OCI-LY7 (cell line): ENCODE measurements around the gene DLGAP1. TPM values are rescaled to one million over a fixed set of nuclear protein-coding genes. Genes with fewer than 3 reads are reported as not detected.
A peak's percentile ranks its signal among the peaks of the same experiment; 100 is the strongest.

Experiments
- BruUV-seq: library from RNA; stranded (reverse); fragments of 400-500 nt; replicated peaks from 2 replicates; lab custom pipeline; 2021; lab: Mats Ljungman, UMichigan
- CTCF ChIA-PET: fragments of 300-600 bp; sonication (Branson Sonifier 250); formaldehyde crosslinking; loops from one replicate; lab custom pipeline; 2022; ENCODE audit warnings: antibody characterized with exemption; ENCODE audit not compliant: unreplicated experiment; lab: Charles Lee
- POLR2A ChIA-PET: fragments of 300-600 bp; sonication (Branson Sonifier 250); formaldehyde crosslinking; loops from one replicate; lab custom pipeline; 2022; ENCODE audit warnings: antibody characterized with exemption; lab: Charles Lee
- DNase-seq: peaks from one replicate; pipeline ENCODE4 v3.0.0-alpha.2; 2015; ENCODE audit warnings: low spot score
- H2AFZ ChIP-seq: fragments of 200-600 bp; sonication (generic), shearing (Covaris generic); 2 replicates; pipeline ENCODE4 v1.6.1; 2014; ENCODE audit warnings: mild to moderate bottlenecking, antibody characterized with exemption, low read length, moderate library complexity
- H3K27ac ChIP-seq: fragments of 200-600 bp; sonication (generic); 2 replicates; pipeline ENCODE4 v1.5.1; 2014; ENCODE audit warnings: mixed run types, low read depth, mild to moderate bottlenecking, moderate library complexity, low read length, inconsistent platforms; ENCODE audit not compliant: poor library complexity, severe bottlenecking
- H3K36me3 ChIP-seq: fragments of 200-600 bp; sonication (generic); 2 replicates; pipeline ENCODE4 v1.6.1; 2014; ENCODE audit warnings: mild to moderate bottlenecking, antibody characterized with exemption, low read length, moderate library complexity, mixed read lengths; ENCODE audit not compliant: insufficient read depth
- H3K4me1 ChIP-seq: fragments of 200-600 bp; sonication (generic); 2 replicates; pipeline ENCODE4 v1.5.1; 2014; ENCODE audit warnings: mild to moderate bottlenecking, low read length; ENCODE audit not compliant: insufficient read depth, poor library complexity, severe bottlenecking
- H3K4me2 ChIP-seq: fragments of 200-600 bp; sonication (generic); 2 replicates; pipeline ENCODE4 v1.6.1; 2014; ENCODE audit warnings: mild to moderate bottlenecking, low read length
- H3K4me3 ChIP-seq: fragments of 200-600 bp; sonication (generic); 2 replicates; pipeline ENCODE4 v1.5.1; 2014; ENCODE audit warnings: mild to moderate bottlenecking, low read depth, low read length; ENCODE audit not compliant: poor library complexity, severe bottlenecking
- H3K79me2 ChIP-seq: fragments of 200-600 bp; sonication (generic); 2 replicates; pipeline ENCODE4 v1.6.1; 2016; ENCODE audit warnings: low read depth, mild to moderate bottlenecking, low read length, moderate library complexity, mixed read lengths; ENCODE audit not compliant: insufficient read depth
- H3K9me2 ChIP-seq: fragments of 200-600 bp; sonication (generic); 2 replicates; pipeline ENCODE4 v1.6.1; 2016; ENCODE audit warnings: mild to moderate bottlenecking, low read length, mixed read lengths; ENCODE audit not compliant: insufficient read depth
- H3K9me3 ChIP-seq: fragments of 200-600 bp; sonication (generic); 2 replicates; pipeline ENCODE4 v1.6.1; 2014; ENCODE audit warnings: mild to moderate bottlenecking, mixed run types, low read length, mixed read lengths
- H4K20me1 ChIP-seq: fragments of 200-600 bp; sonication (generic); 2 replicates; pipeline ENCODE4 v1.6.1; 2014; ENCODE audit warnings: mild to moderate bottlenecking, antibody characterized with exemption, low read length, moderate library complexity, mixed read lengths; ENCODE audit not compliant: insufficient read depth
- EZH2phosphoT487 ChIP-seq: fragments of 200-600 bp; sonication (generic); IDR thresholded peaks from 2 replicates; pipeline ENCODE4 v1.6.1; 2018; ENCODE audit warnings: low read depth, borderline replicate concordance, mild to moderate bottlenecking, mixed run types, antibody characterized with exemption, low read length, moderate library complexity, mixed read lengths
- intact Hi-C: fragments of 100-400 bp; cut with micrococcal nuclease; formaldehyde crosslinking; loops from one replicate; pipeline ENCODE4 v1.10.0; 2022; ENCODE audit not compliant: unreplicated experiment
- total RNA-seq, 2 experiments: library from RNA; depleted of rRNA in 1 of 2; stranded (reverse); fragments of >200 nt in 1 of 2; shearing (Covaris generic) in 1 of 2; gene quantifications; 2 replicates each; pipeline ENCODE4 v1.2.3, GENCODE V29; 2014 to 2022
- TF ChIP-seq, protein P1 (sequence below): fragments of 200-600 bp; sonication (generic); conservative IDR thresholded peaks from 2 replicates; pipeline ENCODE4 v1.5.1; 2014; ENCODE audit warnings: mild to moderate bottlenecking, antibody characterized with exemption, low read length, moderate library complexity, mixed read lengths

DLGAP1 gene
- total RNA-seq, 2 experiments from 2014 or later: 0.22 TPM; not detected in 1

GRCh38 chr18:3502650-3503049 is 952.5 kb downstream of the DLGAP1 start:
- Histone ChIP-seq H3K4me3 (no peak overlapping the region), H3K9me2 (no peaks in the 10 kb centered on the region), H3K27ac (no peak overlapping the region), H4K20me1 (no peaks in the 10 kb centered on the region), H3K36me3 (no peaks in the 10 kb centered on the region; the same call in 1 of the 2 replicates), H3K79me2 (peaks cover 24% of the 10 kb centered on the region), H3K4me1 (peaks cover 13% of the 10 kb centered on the region), H3K9me3 (no peaks in the 10 kb centered on the region), H3K4me2 (no peak overlapping the region), H2AFZ (no peak overlapping the region)
- no TSS peak for BruUV-seq
- intact Hi-C loops: no loop called here
- ChIA-PET POLR2A (no interaction called here), CTCF (no interaction called here)
- no peak for DNase-seq
- TF ChIP-seq, protein P1, sequence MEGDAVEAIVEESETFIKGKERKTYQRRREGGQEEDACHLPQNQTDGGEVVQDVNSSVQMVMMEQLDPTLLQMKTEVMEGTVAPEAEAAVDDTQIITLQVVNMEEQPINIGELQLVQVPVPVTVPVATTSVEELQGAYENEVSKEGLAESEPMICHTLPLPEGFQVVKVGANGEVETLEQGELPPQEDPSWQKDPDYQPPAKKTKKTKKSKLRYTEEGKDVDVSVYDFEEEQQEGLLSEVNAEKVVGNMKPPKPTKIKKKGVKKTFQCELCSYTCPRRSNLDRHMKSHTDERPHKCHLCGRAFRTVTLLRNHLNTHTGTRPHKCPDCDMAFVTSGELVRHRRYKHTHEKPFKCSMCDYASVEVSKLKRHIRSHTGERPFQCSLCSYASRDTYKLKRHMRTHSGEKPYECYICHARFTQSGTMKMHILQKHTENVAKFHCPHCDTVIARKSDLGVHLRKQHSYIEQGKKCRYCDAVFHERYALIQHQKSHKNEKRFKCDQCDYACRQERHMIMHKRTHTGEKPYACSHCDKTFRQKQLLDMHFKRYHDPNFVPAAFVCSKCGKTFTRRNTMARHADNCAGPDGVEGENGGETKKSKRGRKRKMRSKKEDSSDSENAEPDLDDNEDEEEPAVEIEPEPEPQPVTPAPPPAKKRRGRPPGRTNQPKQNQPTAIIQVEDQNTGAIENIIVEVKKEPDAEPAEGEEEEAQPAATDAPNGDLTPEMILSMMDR: no peak
- no peak for TF ChIP-seq EZH2phosphoT487

GRCh38 chr18:3500016-3500415 is 955.1 kb downstream of the DLGAP1 start:
- DNase-seq: no peak
- Histone ChIP-seq H3K4me3 (peak overlapping the region; percentile 74), H3K9me2 (no peaks in the 10 kb centered on the region), H3K27ac (peak overlapping the region; percentile 89), H4K20me1 (no peaks in the 10 kb centered on the region), H2AFZ (peak overlapping the region; percentile 25; the same call in 1 of the 2 replicates), H3K79me2 (peaks cover 39% of the 10 kb centered on the region), H3K36me3 (no peaks in the 10 kb centered on the region; the same call in 1 of the 2 replicates), H3K9me3 (no peaks in the 10 kb centered on the region), H3K4me2 (peak overlapping the region; percentile 80), H3K4me1 (peaks cover 38% of the 10 kb centered on the region)
- TF ChIP-seq, protein P1: no peak
- no peak for TF ChIP-seq EZH2phosphoT487
- ChIA-PET CTCF (interaction anchor here (0.6 kb wide), 1 partner anchor 104 kb away, joined by 3 read pairs; no protein-coding TSS in a partner anchor), POLR2A (interaction anchor here (1.3 to 2.0 kb wide), 5 partner anchors 26 to 159 kb away, joined by 3 to 11 read pairs (median 4); no protein-coding TSS in a partner anchor)
- TSS peak; percentile 56 for BruUV-seq
- intact Hi-C loops: no loop called here

- Histone ChIP-seq H3K9me3 (no peaks in the 10 kb centered on the region), H3K4me2 (peak overlapping the region; percentile 80), H3K9me2 (no peaks in the 10 kb centered on the region), H3K4me3 (peak overlapping the region; percentile 74), H3K27ac (peak overlapping the region; percentile 89), H3K79me2 (peaks cover 39% of the 10 kb centered on the region), H4K20me1 (no peaks in the 10 kb centered on the region), H3K4me1 (peaks cover 43% of the 10 kb centered on the region), H3K36me3 (no peaks in the 10 kb centered on the region; the same call in 1 of the 2 replicates), H2AFZ (peak overlapping the region; percentile 25; the same call in 1 of the 2 replicates)
- BruUV-seq: no TSS peak
- ChIA-PET POLR2A (interaction anchor here (1.0 to 2.0 kb wide), 6 partner anchors 27 to 159 kb away, joined by 3 to 11 read pairs (median 4); no protein-coding TSS in a partner anchor), CTCF (interaction anchor here (0.6 to 1.0 kb wide), 2 partner anchors 84 to 104 kb away, joined by 3 read pairs; no protein-coding TSS in a partner anchor)
- no peak for DNase-seq
- intact Hi-C loops: loop anchor here (2.0 kb wide), 2 partner anchors 85 to 95 kb away; no protein-coding TSS in a partner anchor
- TF ChIP-seq, protein P1: no peak
- TF ChIP-seq EZH2phosphoT487: no peak
These were observed 955.6 kb downstream of the DLGAP1 start for GRCh38 chr18:3499501-3499900.
